HEK293T (cell line): ENCODE data around the gene LHX4.

Experiments
- CTCF ChIA-PET: fragments of 350-600 bp; formaldehyde crosslinking; extraction: SDS; loops from one replicate; lab custom pipeline; 2021; ENCODE audit warnings: antibody characterized with exemption, inconsistent platforms; lab: Yijun Ruan, JAX
- POLR2A ChIA-PET: fragments of 350-600 bp; formaldehyde crosslinking; extraction: SDS; loops from one replicate; lab custom pipeline; 2020; ENCODE audit warnings: antibody characterized with exemption, inconsistent platforms; lab: Yijun Ruan, JAX
- DNase-seq: peaks from one replicate; pipeline ENCODE4 v3.0.0; 2012; ENCODE audit warnings: mixed read lengths; ENCODE audit errors: extremely low spot score
- ARNT ChIP-seq: fragments of 450-650 bp; IDR thresholded peaks from 2 replicates; pipeline ENCODE4 v1.6.1; 2017; ENCODE audit warnings: mild to moderate bottlenecking
- BHLHE40 ChIP-seq: fragments of 450-650 bp; IDR thresholded peaks from 2 replicates; pipeline ENCODE4 v1.6.1; 2016; ENCODE audit warnings: mild to moderate bottlenecking, moderate library complexity, borderline replicate concordance
- CTBP1 ChIP-seq: fragments of 450-650 bp; IDR thresholded peaks from 2 replicates; pipeline ENCODE4 v1.6.1; 2016; ENCODE audit warnings: borderline replicate concordance
- ELF4 ChIP-seq: fragments of 450-650 bp; IDR thresholded peaks from 2 replicates; pipeline ENCODE4 v1.6.1; 2017; ENCODE audit warnings: antibody characterized with exemption
- FOXA1 ChIP-seq: fragments of 450-650 bp; IDR thresholded peaks from 2 replicates; pipeline ENCODE4 v1.6.1; 2016; ENCODE audit warnings: mild to moderate bottlenecking
- FOXK2 ChIP-seq: fragments of 450-650 bp; IDR thresholded peaks from 2 replicates; pipeline ENCODE4 v1.6.1; 2016; ENCODE audit warnings: mild to moderate bottlenecking
- FOXM1 ChIP-seq: fragments of 450-650 bp; IDR thresholded peaks from 2 replicates; pipeline ENCODE4 v1.6.1; 2017; ENCODE audit warnings: mild to moderate bottlenecking, borderline replicate concordance
- HDGF ChIP-seq: fragments of 450-650 bp; IDR thresholded peaks from 2 replicates; pipeline ENCODE4 v1.6.1; 2017; ENCODE audit warnings: antibody characterized with exemption, borderline replicate concordance
- L3MBTL2 ChIP-seq: fragments of 450-650 bp; conservative IDR thresholded peaks from 2 replicates; pipeline ENCODE4 v1.6.1; 2016; ENCODE audit warnings: mild to moderate bottlenecking
- LEF1 ChIP-seq: fragments of 450-650 bp; IDR thresholded peaks from 2 replicates; pipeline ENCODE4 v1.6.1; 2017; ENCODE audit warnings: mild to moderate bottlenecking, borderline replicate concordance
- NFRKB ChIP-seq: fragments of 450-650 bp; IDR thresholded peaks from 2 replicates; pipeline ENCODE4 v1.6.1; 2016; ENCODE audit warnings: mild to moderate bottlenecking, moderate library complexity
- SP1 ChIP-seq: fragments of 450-650 bp; IDR thresholded peaks from 2 replicates; pipeline ENCODE4 v1.6.1; 2017
- SUZ12 ChIP-seq: fragments of 450-650 bp; IDR thresholded peaks from 2 replicates; pipeline ENCODE4 v1.6.1; 2016; ENCODE audit warnings: mild to moderate bottlenecking
- TARDBP ChIP-seq: fragments of 450-650 bp; IDR thresholded peaks from 2 replicates; pipeline ENCODE4 v1.6.1; 2016
- ZNF384 ChIP-seq: fragments of 450-650 bp; IDR thresholded peaks from 2 replicates; pipeline ENCODE4 v1.6.1; 2016
- TF ChIP-seq, protein P1 (sequence below): fragments of 450-650 bp; IDR thresholded peaks from 2 replicates; pipeline ENCODE4 v1.6.1; 2016

Gene LHX4

DNA sequence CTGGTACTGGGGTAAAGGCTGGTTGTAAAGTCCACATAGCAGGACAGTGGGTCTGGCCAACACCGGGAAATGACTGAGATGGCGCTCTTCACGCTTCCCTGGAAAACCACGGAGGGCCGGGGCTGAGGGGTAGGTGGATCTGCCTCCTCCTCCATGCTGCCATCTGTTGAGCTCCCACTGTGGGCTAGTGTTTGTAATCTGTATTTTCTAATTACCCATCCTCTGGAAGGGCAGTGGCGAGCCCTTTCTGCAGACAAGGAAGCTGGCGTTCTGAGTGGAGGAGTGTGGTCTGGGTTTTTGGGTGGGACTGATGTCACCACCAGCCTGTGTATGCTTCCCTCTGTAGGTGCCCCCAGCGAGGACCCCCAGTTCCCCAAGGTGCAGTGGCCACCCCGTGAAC lies 34.1 kb upstream of the LHX4 start:
- TF ChIP-seq TARDBP: no peak
- TF ChIP-seq LEF1: no peak
- TF ChIP-seq, protein P1, sequence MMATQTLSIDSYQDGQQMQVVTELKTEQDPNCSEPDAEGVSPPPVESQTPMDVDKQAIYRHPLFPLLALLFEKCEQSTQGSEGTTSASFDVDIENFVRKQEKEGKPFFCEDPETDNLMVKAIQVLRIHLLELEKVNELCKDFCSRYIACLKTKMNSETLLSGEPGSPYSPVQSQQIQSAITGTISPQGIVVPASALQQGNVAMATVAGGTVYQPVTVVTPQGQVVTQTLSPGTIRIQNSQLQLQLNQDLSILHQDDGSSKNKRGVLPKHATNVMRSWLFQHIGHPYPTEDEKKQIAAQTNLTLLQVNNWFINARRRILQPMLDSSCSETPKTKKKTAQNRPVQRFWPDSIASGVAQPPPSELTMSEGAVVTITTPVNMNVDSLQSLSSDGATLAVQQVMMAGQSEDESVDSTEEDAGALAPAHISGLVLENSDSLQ: no peak
- no peak for TF ChIP-seq FOXK2
- no peak for TF ChIP-seq L3MBTL2
- no peak for TF ChIP-seq ELF4
- no peak for TF ChIP-seq ARNT
- no peak for TF ChIP-seq NFRKB
- ChIA-PET POLR2A (no interaction called here), CTCF (no interaction called here)
- DNase-seq: no peak

DNA sequence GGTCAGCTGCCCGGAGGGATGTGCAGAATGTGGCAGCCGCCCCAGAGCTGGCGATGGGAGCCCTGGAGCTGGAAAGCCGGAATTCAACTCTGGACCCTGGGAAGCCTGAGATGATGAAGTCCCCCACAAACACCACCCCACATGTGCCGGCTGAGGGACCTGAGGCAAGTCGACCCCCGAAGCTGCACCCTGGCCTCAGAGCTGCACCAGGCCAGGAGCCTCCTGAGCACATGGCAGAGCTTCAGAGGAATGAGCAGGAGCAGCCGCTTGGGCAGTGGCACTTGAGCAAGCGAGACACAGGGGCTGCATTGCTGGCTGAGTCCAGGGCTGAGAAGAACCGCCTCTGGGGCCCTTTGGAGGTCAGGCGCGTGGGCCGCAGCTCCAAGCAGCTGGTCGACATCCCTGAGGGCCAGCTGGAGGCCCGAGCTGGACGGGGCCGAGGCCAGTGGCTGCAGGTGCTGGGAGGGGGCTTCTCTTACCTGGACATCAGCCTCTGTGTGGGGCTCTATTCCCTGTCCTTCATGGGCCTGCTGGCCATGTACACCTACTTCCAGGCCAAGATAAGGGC lies 33.5 kb upstream of the LHX4 start:
- POLR2A ChIA-PET: no interaction called here

DNA sequence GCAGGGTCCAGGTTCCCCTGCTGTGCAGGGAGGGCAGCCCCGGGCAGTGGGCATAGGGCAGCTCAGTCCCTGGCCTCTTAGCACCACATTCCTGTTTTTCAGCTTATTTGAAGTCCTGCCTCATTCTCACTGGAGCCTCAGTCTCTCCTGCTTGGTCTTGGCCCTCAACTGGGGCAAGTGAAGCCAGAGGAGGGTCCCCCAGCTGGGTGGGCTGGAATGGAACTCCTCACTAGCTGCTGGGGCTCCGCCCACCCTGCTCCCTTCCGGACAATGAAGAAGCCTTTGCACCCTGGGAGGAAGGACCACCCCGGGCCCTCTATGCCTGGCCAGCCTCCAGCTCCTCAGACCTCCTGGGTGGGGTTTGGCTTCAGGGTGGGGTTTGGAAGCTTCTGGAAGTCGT lies 32.8 kb upstream of the LHX4 start:
- POLR2A ChIA-PET: no interaction called here
- CTCF ChIA-PET: interaction anchor here (0.9 to 3.2 kb wide), 3 partner anchors 9 to 387 kb away, joined by 3 to 11 read pairs (median 4); no protein-coding TSS in a partner anchor
- TF ChIP-seq SP1 (no peak), CTBP1 (no peak), ZNF384 (no peak), LEF1 (no peak), FOXK2 (no peak), NFRKB (no peak), TARDBP (no peak), FOXA1 (no peak), ARNT (no peak), ELF4 (no peak), HDGF (no peak), BHLHE40 (no peak), L3MBTL2 (no peak), FOXM1 (no peak)
- TF ChIP-seq, protein P1: no peak
- DNase-seq: no peak

More for the DNA sequence above, 33.5 kb upstream of the LHX4 start:
- DNase-seq: no peak
- CTCF ChIA-PET: interaction anchor here (0.9 to 3.2 kb wide), 2 partner anchors 8 to 386 kb away, joined by 3 to 11 read pairs; no protein-coding TSS in a partner anchor
- TF ChIP-seq SP1: no peak
- TF ChIP-seq CTBP1: no peak
- no peak for TF ChIP-seq ARNT
- TF ChIP-seq HDGF: no peak
- TF ChIP-seq, protein P1: no peak
- TF ChIP-seq LEF1: no peak
- no peak for TF ChIP-seq FOXK2
- no peak for TF ChIP-seq FOXM1
- TF ChIP-seq ELF4: no peak
- no peak for TF ChIP-seq BHLHE40
- no peak for TF ChIP-seq L3MBTL2
- TF ChIP-seq SUZ12: no peak
- TF ChIP-seq FOXA1: no peak
- no peak for TF ChIP-seq NFRKB
- TF ChIP-seq ZNF384: no peak
- no peak for TF ChIP-seq TARDBP

GRCh38 chr1:180198196-180198595 lies 31.9 kb upstream of the LHX4 start:
- ChIA-PET CTCF (interaction anchor here (1.3 to 3.2 kb wide), 2 partner anchors 10 to 33 kb away, joined by 4 to 11 read pairs; no protein-coding TSS in a partner anchor), POLR2A (no interaction called here)
- no peak for DNase-seq
- no peak for TF ChIP-seq NFRKB
- TF ChIP-seq BHLHE40: no peak
- TF ChIP-seq HDGF: no peak
- no peak for TF ChIP-seq ELF4
- TF ChIP-seq ZNF384: no peak
- TF ChIP-seq FOXA1: no peak
- TF ChIP-seq TARDBP: no peak
- no peak for TF ChIP-seq SP1
- TF ChIP-seq, protein P1: no peak
- no peak for TF ChIP-seq FOXM1
- no peak for TF ChIP-seq CTBP1

GRCh38 chr1:180198611-180199010 lies 31.5 kb upstream of the LHX4 start:
- TF ChIP-seq HDGF: no peak
- ChIA-PET CTCF (interaction anchor here (3.2 kb wide), 1 partner anchor 10 kb away, joined by 11 read pairs; no protein-coding TSS in a partner anchor), POLR2A (no interaction called here)
- DNase-seq: no peak

DNA sequence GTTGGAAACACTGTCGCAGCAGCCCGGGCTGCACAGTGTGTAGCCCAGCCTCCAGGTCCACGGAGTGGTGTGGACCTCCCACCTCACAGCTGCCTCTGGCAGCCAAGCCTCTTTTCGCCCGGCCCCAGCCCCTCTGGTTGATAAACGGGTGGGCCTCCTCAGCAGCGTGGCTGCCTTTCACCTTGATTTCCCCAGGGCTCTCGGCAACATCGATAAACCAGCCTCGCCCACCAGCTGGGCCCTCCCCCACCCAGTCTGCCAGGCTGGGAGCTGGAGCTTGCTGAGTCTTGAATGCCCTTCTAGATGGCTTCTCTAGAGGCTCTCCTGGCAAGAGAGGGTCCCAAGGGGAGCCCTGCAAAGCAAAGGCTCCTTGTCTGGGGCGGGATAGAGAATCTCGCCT lies 31.0 kb upstream of the LHX4 start:
- no peak for DNase-seq
- ChIA-PET CTCF (interaction anchor here (3.2 kb wide), 1 partner anchor 11 kb away, joined by 11 read pairs; no protein-coding TSS in a partner anchor), POLR2A (no interaction called here)
- TF ChIP-seq, protein P1: no peak
- TF ChIP-seq FOXA1 (no peak), HDGF (no peak), TARDBP (no peak), LEF1 (no peak), SUZ12 (no peak), BHLHE40 (no peak), ARNT (no peak), ELF4 (no peak), ZNF384 (no peak), NFRKB (no peak), CTBP1 (no peak)
